ENCODE measurements around the gene CCDC51. TPM values are rescaled to one million over a fixed set of nuclear protein-coding genes. Genes with fewer than 3 reads are reported as not detected.

The CCDC51 gene
- polyA plus RNA-seq, 1 donor from 2014 or later = 27.2 TPM

DNA sequence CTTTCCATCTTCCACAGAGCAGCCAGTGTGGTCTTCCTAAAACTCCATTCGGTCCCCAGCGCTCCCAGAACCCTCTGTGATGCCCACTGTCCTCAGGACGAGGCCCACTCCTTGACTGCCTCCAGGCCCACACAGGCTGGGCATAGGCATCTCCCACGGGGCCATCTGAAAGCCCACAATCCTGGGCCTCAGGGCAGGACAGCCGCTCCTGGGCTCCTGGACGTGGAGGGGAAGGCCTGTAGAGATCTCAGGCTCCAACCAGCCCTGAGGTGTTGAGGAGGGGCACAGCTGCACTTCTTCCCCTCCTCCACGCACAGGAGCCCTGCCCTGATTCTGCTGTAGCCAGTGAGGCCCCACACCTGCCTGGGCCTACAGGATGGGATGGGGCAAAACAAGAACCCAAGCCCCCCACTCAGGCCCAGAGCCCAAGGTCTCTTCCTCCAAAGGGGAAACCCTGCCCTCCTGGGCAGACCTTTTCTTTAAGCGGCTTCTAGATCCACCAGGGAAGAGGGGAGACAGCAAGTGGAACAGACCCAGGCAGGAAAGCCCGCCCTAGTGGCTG, 38.1 kb upstream of the CCDC51 start:
- Histone ChIP-seq H3K9me2 (ENCODE audit: insufficient read depth, low read length) (no peaks in the 10 kb centered on the region), H2AFZ (ENCODE audit: low read depth, low read length) (no peak overlapping the region), H3K4me3 (ENCODE audit: low read length) (no peak overlapping the region), H3K4me2 (ENCODE audit: low read length) (no peak overlapping the region), H3F3A (ENCODE audit: insufficient read depth, low read length, poor library complexity, severe bottlenecking) (no peaks in the 10 kb centered on the region), H3K27ac (ENCODE audit: low read length) (no peak overlapping the region), H3K79me2 (replicated peaks; ENCODE audit: insufficient read depth, low read length) (no peaks in the 10 kb centered on the region), H4K20me1 (ENCODE audit: insufficient read depth) (no peaks in the 10 kb centered on the region), H3K36me3 (ENCODE audit: insufficient read depth, low read length) (no peaks in the 10 kb centered on the region), H3K9ac (ENCODE audit: low read length) (no peak overlapping the region), H3K9me3 (ENCODE audit: low read length) (no peaks in the 10 kb centered on the region), H3K27me3 (ENCODE audit: insufficient read depth, low read depth, low read length) (no peaks in the 10 kb centered on the region)
- no peak for TF ChIP-seq RAD21 (conservative IDR thresholded peaks at IDR 0.05)
- no peak for TF ChIP-seq MXI1 (conservative IDR thresholded peaks at IDR 0.05; ENCODE audit: poor library complexity, severe bottlenecking)
- TF ChIP-seq EP300 (conservative IDR thresholded peaks at IDR 0.05; ENCODE audit: poor library complexity, severe bottlenecking) = no peak
- TF ChIP-seq, protein P1, sequence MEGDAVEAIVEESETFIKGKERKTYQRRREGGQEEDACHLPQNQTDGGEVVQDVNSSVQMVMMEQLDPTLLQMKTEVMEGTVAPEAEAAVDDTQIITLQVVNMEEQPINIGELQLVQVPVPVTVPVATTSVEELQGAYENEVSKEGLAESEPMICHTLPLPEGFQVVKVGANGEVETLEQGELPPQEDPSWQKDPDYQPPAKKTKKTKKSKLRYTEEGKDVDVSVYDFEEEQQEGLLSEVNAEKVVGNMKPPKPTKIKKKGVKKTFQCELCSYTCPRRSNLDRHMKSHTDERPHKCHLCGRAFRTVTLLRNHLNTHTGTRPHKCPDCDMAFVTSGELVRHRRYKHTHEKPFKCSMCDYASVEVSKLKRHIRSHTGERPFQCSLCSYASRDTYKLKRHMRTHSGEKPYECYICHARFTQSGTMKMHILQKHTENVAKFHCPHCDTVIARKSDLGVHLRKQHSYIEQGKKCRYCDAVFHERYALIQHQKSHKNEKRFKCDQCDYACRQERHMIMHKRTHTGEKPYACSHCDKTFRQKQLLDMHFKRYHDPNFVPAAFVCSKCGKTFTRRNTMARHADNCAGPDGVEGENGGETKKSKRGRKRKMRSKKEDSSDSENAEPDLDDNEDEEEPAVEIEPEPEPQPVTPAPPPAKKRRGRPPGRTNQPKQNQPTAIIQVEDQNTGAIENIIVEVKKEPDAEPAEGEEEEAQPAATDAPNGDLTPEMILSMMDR (IDR thresholded peaks at IDR 0.05; ENCODE audit: poor library complexity, severe bottlenecking) = no peak
- TF ChIP-seq TAF1 (IDR thresholded peaks at IDR 0.05; ENCODE audit: low read depth) = no peak
- no peak for TF ChIP-seq EZH2 (IDR thresholded peaks at IDR 0.05; ENCODE audit: borderline replicate concordance, insufficient read depth, low read length, poor library complexity, severe bottlenecking)
- TF ChIP-seq, protein P2, sequence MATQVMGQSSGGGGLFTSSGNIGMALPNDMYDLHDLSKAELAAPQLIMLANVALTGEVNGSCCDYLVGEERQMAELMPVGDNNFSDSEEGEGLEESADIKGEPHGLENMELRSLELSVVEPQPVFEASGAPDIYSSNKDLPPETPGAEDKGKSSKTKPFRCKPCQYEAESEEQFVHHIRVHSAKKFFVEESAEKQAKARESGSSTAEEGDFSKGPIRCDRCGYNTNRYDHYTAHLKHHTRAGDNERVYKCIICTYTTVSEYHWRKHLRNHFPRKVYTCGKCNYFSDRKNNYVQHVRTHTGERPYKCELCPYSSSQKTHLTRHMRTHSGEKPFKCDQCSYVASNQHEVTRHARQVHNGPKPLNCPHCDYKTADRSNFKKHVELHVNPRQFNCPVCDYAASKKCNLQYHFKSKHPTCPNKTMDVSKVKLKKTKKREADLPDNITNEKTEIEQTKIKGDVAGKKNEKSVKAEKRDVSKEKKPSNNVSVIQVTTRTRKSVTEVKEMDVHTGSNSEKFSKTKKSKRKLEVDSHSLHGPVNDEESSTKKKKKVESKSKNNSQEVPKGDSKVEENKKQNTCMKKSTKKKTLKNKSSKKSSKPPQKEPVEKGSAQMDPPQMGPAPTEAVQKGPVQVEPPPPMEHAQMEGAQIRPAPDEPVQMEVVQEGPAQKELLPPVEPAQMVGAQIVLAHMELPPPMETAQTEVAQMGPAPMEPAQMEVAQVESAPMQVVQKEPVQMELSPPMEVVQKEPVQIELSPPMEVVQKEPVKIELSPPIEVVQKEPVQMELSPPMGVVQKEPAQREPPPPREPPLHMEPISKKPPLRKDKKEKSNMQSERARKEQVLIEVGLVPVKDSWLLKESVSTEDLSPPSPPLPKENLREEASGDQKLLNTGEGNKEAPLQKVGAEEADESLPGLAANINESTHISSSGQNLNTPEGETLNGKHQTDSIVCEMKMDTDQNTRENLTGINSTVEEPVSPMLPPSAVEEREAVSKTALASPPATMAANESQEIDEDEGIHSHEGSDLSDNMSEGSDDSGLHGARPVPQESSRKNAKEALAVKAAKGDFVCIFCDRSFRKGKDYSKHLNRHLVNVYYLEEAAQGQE (IDR thresholded peaks at IDR 0.05; ENCODE audit: borderline replicate concordance) = no peak
- TF ChIP-seq POLR2AphosphoS5 (IDR thresholded peaks at IDR 0.05) = no peak
- no peak for TF ChIP-seq SMC3 (conservative IDR thresholded peaks at IDR 0.05; ENCODE audit: poor library complexity)

DNA sequence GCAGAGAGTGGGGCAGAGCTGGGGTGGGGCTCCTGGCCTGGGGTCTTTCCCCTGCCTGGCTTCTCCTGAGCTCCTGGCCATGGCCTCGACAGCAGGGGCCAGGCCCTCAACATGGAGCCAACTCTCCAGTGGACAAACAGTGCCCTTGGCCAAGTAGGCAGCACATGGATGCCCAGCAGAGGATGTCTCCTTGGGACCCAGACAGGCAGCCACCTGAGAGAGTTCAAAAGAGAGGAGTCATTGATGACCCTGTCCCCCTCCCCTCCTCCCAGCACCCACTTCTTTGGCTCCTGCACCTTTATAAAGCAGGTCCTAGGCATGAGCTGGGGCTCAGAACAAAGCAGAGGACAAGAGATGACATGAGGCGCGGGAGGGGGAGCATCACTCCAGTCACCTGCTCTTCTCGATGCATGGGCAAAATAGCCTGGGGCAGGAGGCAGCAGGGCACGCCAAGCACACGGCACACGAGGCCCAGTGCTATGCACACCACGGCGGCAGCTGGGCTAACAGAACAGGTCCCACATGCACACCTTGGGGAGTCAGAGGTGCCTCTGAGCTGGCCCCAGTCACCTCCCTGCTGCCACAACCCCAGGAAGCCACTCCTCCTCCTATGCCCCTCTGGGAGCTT, 36.6 kb upstream of the CCDC51 start:
- no peak overlapping the region for H3K4me3 ChIP-seq (ENCODE audit: low read length)
- H3K27ac ChIP-seq (ENCODE audit: low read length) = no peak overlapping the region

More for the DNA sequence above, 36.6 kb upstream of the CCDC51 start:
- Histone ChIP-seq H3K9me2 (ENCODE audit: insufficient read depth, low read length) (no peaks in the 10 kb centered on the region), H3K79me2 (replicated peaks; ENCODE audit: insufficient read depth, low read length) (peaks cover 14% of the 10 kb centered on the region), H4K20me1 (ENCODE audit: insufficient read depth) (no peaks in the 10 kb centered on the region), H3K36me3 (ENCODE audit: insufficient read depth, low read length) (no peaks in the 10 kb centered on the region), H3K27me3 (ENCODE audit: insufficient read depth, low read depth, low read length) (no peaks in the 10 kb centered on the region), H2AFZ (ENCODE audit: low read depth, low read length) (no peak overlapping the region), H3K9ac (ENCODE audit: low read length) (no peak overlapping the region), H3K4me2 (ENCODE audit: low read length) (no peak overlapping the region), H3F3A (ENCODE audit: insufficient read depth, low read length, poor library complexity, severe bottlenecking) (no peaks in the 10 kb centered on the region), H3K9me3 (ENCODE audit: low read length) (no peaks in the 10 kb centered on the region)
- TF ChIP-seq EZH2 (IDR thresholded peaks at IDR 0.05; ENCODE audit: borderline replicate concordance, insufficient read depth, low read length, poor library complexity, severe bottlenecking) (no peak), EP300 (conservative IDR thresholded peaks at IDR 0.05; ENCODE audit: poor library complexity, severe bottlenecking) (no peak), POLR2AphosphoS5 (IDR thresholded peaks at IDR 0.05) (no peak), RAD21 (conservative IDR thresholded peaks at IDR 0.05) (no peak), SMC3 (conservative IDR thresholded peaks at IDR 0.05; ENCODE audit: poor library complexity) (no peak), TAF1 (IDR thresholded peaks at IDR 0.05; ENCODE audit: low read depth) (no peak), MXI1 (conservative IDR thresholded peaks at IDR 0.05; ENCODE audit: poor library complexity, severe bottlenecking) (no peak)
- TF ChIP-seq, protein P1 (IDR thresholded peaks at IDR 0.05; ENCODE audit: poor library complexity, severe bottlenecking) = no peak
- TF ChIP-seq, protein P2 (IDR thresholded peaks at IDR 0.05; ENCODE audit: borderline replicate concordance) = no peak
